Measurements from ENCODE around the gene MILR1.

DNA sequence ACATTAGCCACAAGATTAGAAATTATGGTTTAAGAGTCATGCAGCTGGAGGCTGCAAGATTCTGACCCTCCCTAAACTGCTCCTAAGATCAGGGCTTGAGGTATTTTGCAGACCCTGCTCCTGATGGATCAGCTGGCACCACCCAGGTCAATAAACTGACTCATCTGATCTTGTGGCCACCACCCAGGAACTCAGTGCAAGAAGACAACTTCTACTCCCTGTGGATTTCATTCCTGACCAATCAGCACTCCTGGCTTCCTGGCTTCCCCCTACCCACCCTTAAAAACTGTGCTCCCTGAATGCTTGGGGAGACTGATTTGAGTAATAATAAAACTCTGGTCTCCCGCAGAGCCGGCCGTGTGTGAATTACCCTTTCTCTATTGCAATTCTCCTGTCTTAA, 25.0 kb upstream of the MILR1 start:
- no peak for TF ChIP-seq POLR2AphosphoS5 (IDR thresholded peaks at IDR 0.05; ENCODE audit: low read depth, low read length)
- no peak for TF ChIP-seq TAF1 (IDR thresholded peaks at IDR 0.05; ENCODE audit: borderline replicate concordance, low read depth, low read length)
- TF ChIP-seq POLR2A (IDR thresholded peaks at IDR 0.05; ENCODE audit: low read depth, low read length), result no peak
